ENCODE measurements around the gene SP4. TPM values are rescaled to one million over a fixed set of nuclear protein-coding genes. Genes with fewer than 3 reads are reported as not detected.

The SP4 gene
- total RNA-seq, 6 experiments from 2014 or later = 2.3 to 3.6 (median 2.9) TPM

GRCh38 chr7:21408481-21408820 is 19.4 kb upstream of the SP4 start:
- Mint-ChIP-seq H3K36me3 (ENCODE audit: low read depth) (no peaks in the 10 kb centered on the region), H3K4me1 (ENCODE audit: low read depth) (no peaks in the 10 kb centered on the region), H3K4me3 (no peak overlapping the region), H3K27ac (no peak overlapping the region), H3K9me3 (no peaks in the 10 kb centered on the region), H3K27me3 (ENCODE audit: insufficient read depth) (peaks cover 9% of the 10 kb centered on the region)
- TF ChIP-seq CTCF (IDR thresholded peaks at IDR 0.05) = no peak
- no peak for DNase-seq

DNA sequence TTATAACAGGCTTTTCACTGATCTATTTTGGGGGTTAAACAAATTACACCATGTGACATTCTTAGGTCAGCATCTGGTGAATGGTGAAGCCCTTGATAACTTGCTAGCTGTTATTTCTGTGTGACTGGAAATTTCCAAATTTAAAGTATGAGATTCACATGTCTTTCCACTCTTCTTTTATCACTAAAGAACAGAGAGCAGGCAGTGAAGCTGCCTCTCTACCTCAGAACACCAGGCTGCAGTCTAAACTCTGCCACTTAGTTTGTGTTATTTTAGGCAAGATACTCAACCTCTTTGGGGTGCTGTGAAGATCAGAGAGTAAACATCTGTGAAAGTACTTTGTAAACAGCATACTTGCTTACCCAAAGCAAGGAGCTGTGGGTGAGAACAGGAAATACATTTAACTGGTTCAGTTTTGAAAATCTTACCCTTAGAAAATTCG is 15.5 kb upstream of the SP4 start:
- TF ChIP-seq CTCF (IDR thresholded peaks at IDR 0.05) = no peak
- H3K36me3 Mint-ChIP-seq (ENCODE audit: low read depth) = no peaks in the 10 kb centered on the region
- H3K4me1 Mint-ChIP-seq (ENCODE audit: low read depth) = no peaks in the 10 kb centered on the region
- no peak for DNase-seq
- H3K9me3 Mint-ChIP-seq = no peaks in the 10 kb centered on the region
- peaks cover 9% of the 10 kb centered on the region for H3K27me3 Mint-ChIP-seq (ENCODE audit: insufficient read depth)
- no peak overlapping the region for H3K27ac Mint-ChIP-seq
- H3K4me3 Mint-ChIP-seq = no peak overlapping the region

DNA sequence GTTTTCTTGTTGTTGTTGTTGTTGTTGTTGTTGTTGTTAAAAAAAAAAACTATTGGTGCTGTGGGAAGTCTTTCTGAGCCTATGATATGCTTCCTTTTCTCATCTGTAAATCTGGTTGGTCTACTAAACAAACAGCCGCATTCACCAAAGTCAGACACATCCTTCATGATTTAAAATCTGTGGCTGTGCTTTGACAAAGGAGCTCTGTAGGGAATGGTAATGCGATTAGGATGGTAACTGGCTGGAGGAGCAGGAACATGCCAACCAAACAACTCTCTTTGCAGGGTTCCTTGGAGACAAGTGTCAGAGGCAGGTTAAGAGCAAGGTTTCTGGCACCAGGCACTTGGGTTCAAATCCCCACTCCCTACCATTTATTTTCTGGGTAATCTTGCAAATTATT is 14.9 kb upstream of the SP4 start:
- no peak for DNase-seq
- Mint-ChIP-seq H3K4me1 (ENCODE audit: low read depth) (no peaks in the 10 kb centered on the region), H3K27me3 (ENCODE audit: insufficient read depth) (peaks cover 9% of the 10 kb centered on the region), H3K9me3 (no peaks in the 10 kb centered on the region), H3K36me3 (ENCODE audit: low read depth) (no peaks in the 10 kb centered on the region), H3K27ac (no peak overlapping the region), H3K4me3 (no peak overlapping the region)
- TF ChIP-seq CTCF (IDR thresholded peaks at IDR 0.05) = no peak

DNA sequence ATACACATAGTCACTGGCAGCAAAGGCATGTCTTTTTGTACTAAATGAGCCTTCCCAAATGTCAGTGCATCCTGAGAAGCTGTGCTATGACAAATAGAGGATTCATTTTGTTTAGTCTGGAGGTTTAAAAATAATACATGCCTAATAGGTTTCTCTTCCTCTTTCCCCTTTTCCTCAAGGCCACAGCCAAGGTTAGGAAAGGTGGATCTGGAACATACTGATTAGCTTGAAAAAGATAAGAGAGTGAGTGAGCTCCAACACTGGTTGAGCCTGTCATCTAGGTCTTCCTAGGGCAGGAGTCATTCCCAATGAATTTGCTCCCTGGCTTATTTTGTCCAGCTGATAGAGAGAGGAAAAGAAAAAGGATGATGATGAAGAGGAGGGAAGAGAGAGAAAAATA is 14.4 kb upstream of the SP4 start:
- no peaks in the 10 kb centered on the region for H3K4me1 Mint-ChIP-seq (ENCODE audit: low read depth)
- no peak overlapping the region for H3K4me3 Mint-ChIP-seq
- peaks cover 9% of the 10 kb centered on the region for H3K27me3 Mint-ChIP-seq (ENCODE audit: insufficient read depth)
- no peak for TF ChIP-seq CTCF (IDR thresholded peaks at IDR 0.05)
- H3K36me3 Mint-ChIP-seq (ENCODE audit: low read depth) = no peaks in the 10 kb centered on the region
- no peaks in the 10 kb centered on the region for H3K9me3 Mint-ChIP-seq
- DNase-seq = no peak
- H3K27ac Mint-ChIP-seq = no peak overlapping the region

DNA sequence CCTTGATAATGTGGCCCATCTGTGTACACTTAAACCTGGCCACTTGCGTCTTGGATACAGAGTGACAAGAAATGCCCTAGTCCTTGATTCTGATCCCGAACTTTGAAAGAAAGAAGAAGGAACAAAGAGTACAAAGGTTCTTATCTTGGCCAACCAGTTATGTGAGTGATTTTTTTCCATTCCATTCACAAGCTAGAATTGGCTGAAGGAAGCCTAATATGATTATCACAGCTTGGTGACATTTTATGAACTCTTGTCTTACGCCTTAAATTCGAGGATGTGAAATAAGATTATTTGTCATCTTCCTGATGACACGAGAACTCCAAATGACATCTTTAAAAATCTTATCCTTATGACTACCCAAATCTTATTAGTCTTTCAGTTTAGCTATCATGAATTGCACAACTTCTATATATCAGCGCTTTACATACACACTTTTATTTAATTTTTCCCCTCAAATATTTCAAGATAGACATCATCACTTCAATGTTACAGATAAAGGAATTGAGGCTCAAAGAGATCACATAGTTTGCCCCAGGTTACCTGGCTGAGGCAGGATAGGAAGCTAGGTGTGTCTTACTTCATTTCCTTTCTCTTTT is 13.0 kb upstream of the SP4 start:
- Mint-ChIP-seq H3K27me3 (ENCODE audit: insufficient read depth) (peaks cover 7% of the 10 kb centered on the region), H3K9me3 (no peaks in the 10 kb centered on the region), H3K4me3 (no peak overlapping the region), H3K4me1 (ENCODE audit: low read depth) (no peaks in the 10 kb centered on the region), H3K27ac (no peak overlapping the region), H3K36me3 (ENCODE audit: low read depth) (no peaks in the 10 kb centered on the region)
- no peak for TF ChIP-seq CTCF (IDR thresholded peaks at IDR 0.05)
- DNase-seq = no peak

DNA sequence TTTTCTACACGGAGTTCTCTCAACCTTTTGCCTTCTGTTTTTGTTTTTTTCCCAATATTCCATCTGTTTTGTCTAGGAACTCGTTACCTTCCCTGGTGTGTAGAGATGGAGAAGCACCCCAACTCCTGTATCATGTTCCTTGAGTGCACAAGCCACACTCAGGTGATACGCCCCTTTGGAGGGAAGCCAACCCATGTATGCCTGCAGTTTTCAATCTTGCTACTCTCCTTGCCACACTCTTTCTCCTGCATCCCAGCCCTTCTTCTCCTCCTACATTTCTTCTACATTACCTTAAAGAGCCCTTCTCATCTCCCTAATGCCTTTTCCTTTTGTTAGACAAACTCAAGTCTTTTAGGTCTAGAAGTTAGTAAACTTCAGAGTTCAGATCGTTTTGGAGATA is 10.2 kb upstream of the SP4 start:
- no peaks in the 10 kb centered on the region for H3K9me3 Mint-ChIP-seq
- no peak overlapping the region for H3K27ac Mint-ChIP-seq
- H3K36me3 Mint-ChIP-seq (ENCODE audit: low read depth) = no peaks in the 10 kb centered on the region
- H3K27me3 Mint-ChIP-seq (ENCODE audit: insufficient read depth) = peaks cover 2% of the 10 kb centered on the region; the same call in 1 of the 2 replicates
- no peak for DNase-seq
- TF ChIP-seq CTCF (IDR thresholded peaks at IDR 0.05) = no peak
- H3K4me3 Mint-ChIP-seq = no peak overlapping the region
- no peaks in the 10 kb centered on the region for H3K4me1 Mint-ChIP-seq (ENCODE audit: low read depth)

Measured in HFFc6 (cell line).